Ovary (tissue), 3 donors: ENCODE measurements around the gene CBY2.

Source experiments
- CTCF ChIP-seq, 3 donors: fragments of 450-650 bp in 2 of 3; fragments of 200-600 bp in 1 of 3; IDR thresholded peaks; one replicate each; pipeline versions ENCODE4 v1.5.1 to v1.8.0; 2016 to 2022; ENCODE audit warnings: antibody characterized with exemption in 3 of 3, mild to moderate bottlenecking in 1 of 3
- EP300 ChIP-seq: sonication (generic); formaldehyde crosslinking; IDR thresholded peaks from one replicate; pipeline ENCODE4 v1.6.1; 2017; ENCODE audit warnings: antibody characterized with exemption
- POLR2A ChIP-seq: fragments of 450-650 bp; IDR thresholded peaks from one replicate; pipeline ENCODE4 v1.6.1; 2017; ENCODE audit warnings: antibody characterized with exemption, mild to moderate bottlenecking, moderate library complexity
- donor health status: DM: no; HTN: no; CAD: no.

DNA sequence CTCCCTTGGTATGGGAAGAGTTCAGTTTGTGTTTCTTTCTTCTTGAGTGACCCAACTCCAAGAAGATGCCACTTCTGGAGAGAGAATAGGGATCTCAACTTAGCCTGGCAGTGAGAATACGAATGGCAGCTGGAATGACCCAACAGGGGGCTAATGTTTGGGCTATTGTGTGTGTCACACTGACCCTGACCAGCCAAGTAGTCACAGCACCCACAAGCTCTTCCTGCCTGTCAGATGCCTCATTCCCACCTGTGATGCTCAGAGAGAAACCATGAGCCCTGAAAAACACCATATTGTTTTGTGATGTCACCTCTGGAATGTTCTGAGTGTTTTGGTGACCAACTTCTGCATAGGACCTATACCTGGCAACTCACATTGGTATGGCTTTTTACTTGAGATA is at the start of gene CBY2:
- TF ChIP-seq CTCF (IDR thresholded peaks at IDR 0.05) (no peak), POLR2A (no peak), EP300 (no peak)
